ENCODE measurements around the gene FBLIM1.

FBLIM1 gene

DNA sequence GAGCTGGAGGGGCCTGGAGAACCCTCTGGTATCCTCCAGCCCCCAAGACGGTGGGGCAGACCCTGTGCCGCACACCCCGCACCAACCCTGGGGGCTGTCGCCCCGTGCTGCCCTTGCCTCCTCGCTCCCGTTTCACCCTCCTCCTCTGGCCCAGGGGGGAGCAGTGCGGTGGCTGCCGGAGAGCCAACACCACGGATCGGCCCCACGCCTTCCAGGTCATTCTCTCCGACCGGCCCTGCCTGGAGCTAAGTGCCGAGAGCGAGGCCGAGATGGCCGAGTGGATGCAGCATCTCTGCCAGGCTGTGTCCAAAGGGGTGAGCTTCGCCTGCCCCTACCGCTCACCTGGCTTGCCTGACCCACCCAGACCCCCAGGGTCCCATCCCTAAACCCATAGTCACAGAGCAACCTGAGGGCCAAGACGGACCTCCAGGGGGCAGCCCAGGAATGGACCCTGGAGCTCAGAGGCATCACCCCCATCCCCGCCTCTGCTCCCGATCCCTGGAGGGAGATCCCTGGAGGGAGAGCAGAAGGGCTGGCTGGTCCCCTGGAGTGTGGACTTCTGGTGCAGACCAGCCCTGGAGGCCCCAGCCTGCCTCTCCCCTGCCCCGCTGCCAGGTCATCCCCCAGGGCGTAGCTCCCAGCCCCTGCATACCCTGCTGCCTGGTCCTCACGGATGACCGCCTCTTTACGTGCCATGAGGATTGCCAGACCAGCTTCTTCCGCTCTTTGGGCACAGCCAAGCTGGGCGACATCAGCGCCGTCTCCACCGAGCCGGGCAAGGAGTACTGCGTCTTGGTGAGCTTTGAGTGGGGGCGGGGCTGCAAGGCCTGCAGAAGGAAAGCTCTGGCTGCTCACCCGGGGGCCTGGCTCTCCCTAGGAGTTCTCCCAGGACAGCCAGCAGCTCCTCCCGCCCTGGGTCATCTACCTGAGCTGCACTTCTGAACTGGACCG lies 26.6 kb upstream of the FBLIM1 start:
- DNase-seq (ENCODE audit: low read depth) = no peak
- TF ChIP-seq, protein P1, sequence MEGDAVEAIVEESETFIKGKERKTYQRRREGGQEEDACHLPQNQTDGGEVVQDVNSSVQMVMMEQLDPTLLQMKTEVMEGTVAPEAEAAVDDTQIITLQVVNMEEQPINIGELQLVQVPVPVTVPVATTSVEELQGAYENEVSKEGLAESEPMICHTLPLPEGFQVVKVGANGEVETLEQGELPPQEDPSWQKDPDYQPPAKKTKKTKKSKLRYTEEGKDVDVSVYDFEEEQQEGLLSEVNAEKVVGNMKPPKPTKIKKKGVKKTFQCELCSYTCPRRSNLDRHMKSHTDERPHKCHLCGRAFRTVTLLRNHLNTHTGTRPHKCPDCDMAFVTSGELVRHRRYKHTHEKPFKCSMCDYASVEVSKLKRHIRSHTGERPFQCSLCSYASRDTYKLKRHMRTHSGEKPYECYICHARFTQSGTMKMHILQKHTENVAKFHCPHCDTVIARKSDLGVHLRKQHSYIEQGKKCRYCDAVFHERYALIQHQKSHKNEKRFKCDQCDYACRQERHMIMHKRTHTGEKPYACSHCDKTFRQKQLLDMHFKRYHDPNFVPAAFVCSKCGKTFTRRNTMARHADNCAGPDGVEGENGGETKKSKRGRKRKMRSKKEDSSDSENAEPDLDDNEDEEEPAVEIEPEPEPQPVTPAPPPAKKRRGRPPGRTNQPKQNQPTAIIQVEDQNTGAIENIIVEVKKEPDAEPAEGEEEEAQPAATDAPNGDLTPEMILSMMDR (conservative IDR thresholded peaks at IDR 0.05; ENCODE audit: low read depth, low read length) = no peak
- H3K4me3 ChIP-seq (ENCODE audit: low read length) = no peak overlapping the region

DNA sequence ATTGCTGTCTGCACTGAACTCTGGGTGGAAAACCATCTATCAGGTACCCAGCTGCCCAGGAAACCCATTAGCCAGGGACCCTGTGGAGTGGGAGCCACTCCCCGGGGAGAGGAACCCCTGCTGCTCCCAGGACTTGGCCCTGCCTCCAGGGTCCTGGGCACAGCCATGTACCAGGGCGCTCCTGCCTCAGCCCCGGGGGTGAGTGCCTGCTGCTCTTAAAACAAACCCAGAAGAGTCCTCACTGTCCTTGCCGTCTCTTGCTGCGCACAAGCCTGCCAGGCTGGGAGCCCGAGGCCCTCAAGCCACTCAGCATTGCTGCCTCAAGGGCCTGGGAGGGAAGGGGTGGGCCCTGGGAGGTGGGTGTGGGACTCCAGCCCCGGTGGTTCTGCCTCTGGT lies 25.9 kb upstream of the FBLIM1 start:
- TF ChIP-seq, protein P1 (conservative IDR thresholded peaks at IDR 0.05; ENCODE audit: low read depth, low read length) = no peak
- no peak overlapping the region for H3K4me3 ChIP-seq (ENCODE audit: low read length)
- no peak for DNase-seq (ENCODE audit: low read depth)

DNA sequence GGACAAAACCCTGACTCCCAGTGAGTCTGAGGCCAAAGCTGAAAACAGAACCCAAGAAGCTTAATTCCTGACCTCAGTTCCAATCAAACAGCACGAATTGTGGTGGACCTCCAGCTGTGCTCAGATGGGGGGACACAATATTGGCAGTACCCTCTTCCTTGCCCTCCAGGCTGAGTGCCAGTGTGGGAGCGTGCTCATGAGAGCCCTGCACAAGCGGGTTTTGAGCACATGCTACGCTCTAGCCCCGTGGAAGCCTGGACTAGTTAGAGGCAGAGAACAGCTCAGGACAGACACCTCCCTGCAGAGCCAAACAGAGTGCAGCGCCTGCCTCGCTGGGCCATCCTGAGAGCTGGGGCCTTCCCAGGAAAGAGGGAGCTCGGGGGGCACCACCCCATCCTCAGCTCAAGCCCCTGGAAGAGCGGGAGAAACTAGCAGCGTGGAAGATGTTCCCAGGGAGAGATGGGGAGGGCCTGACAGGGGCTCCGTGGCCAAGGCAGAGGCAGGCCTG lies 25.3 kb upstream of the FBLIM1 start:
- H3K4me3 ChIP-seq (ENCODE audit: low read length) = no peak overlapping the region
- TF ChIP-seq, protein P1 (conservative IDR thresholded peaks at IDR 0.05; ENCODE audit: low read depth, low read length) = no peak
- DNase-seq (ENCODE audit: low read depth) = no peak

DNA sequence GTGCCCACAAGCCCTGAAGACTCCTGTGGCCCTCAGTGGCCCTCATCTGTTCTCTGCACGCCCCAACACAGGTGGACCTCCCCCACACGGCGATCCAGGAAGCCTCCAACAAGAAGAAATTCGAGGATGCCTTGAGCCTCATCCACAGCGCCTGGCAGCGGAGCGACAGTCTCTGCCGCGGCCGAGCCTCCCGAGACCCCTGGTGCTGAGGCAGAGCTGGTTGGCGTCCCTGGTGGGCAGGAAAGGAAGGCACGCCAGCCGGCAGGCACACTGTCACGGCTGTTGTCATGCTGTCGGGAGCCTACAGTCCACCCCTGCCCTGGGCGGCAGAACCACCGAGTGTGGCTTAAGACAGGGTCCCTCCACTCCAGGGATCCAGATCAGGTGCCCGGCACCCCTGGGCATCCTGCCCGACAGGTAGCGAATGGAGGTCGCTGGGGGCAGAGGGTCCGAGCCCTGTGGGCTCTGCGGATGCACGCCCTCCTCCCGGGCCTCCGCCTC lies 24.8 kb upstream of the FBLIM1 start:
- H3K4me3 ChIP-seq (ENCODE audit: low read length) = no peak overlapping the region
- no peak for DNase-seq (ENCODE audit: low read depth)
- TF ChIP-seq, protein P1 (conservative IDR thresholded peaks at IDR 0.05; ENCODE audit: low read depth, low read length) = no peak

DNA sequence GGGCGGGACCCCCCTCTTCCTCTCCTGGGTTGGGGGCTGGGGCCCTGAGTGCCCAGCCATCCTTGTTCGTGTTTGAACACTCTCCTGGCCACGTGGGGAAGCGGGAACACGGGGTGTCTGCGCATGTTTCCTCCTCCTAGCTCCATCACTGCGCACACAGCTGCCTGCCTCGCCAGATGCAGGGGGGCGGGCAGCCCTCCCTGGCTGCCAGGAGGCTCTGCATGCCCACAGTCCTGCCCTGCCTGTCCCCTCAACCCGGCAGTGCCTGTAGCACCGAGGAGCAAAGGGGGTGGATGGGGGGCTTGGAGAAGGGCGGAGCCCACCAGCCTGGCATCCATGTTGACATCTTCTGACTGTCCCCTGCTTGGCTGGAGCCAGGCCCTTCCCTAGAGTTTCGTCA lies 24.3 kb upstream of the FBLIM1 start:
- TF ChIP-seq, protein P1 (conservative IDR thresholded peaks at IDR 0.05; ENCODE audit: low read depth, low read length) = no peak
- H3K4me3 ChIP-seq (ENCODE audit: low read length) = no peak overlapping the region
- no peak for DNase-seq (ENCODE audit: low read depth)

DNA sequence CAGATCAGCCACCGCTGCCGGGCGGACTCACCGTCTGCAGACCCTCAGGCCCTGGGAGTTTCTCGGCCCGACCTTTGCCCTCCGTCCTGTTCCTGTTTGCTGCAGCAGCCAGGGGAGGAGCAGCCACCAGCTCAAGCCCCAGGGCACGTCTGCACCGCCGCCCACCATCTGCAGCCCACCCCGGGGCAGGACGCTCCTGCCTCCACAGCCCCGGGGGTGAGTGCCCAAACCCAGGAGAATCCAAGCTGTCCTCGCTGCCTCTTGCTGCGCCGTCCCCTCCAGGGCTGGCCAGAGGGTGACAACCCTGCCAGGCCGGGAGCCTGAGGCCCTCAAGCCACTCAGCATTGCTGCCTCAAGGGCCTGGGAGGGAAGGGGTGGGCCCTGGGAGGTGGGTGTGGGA lies 23.7 kb upstream of the FBLIM1 start:
- TF ChIP-seq, protein P1 (conservative IDR thresholded peaks at IDR 0.05; ENCODE audit: low read depth, low read length) = no peak
- no peak overlapping the region for H3K4me3 ChIP-seq (ENCODE audit: low read length)
- no peak for DNase-seq (ENCODE audit: low read depth)
